Measurements from ENCODE around the gene CYB561D1.

GRCh38 chr1:109468903-109469302, 25.0 kb upstream of the CYB561D1 start:
- TF ChIP-seq CTCF (IDR thresholded peaks at IDR 0.05) (no peak), POLR2A (IDR thresholded peaks at IDR 0.05) (no peak)

Measured in lower leg skin (tissue), 3 donors.